ENCODE measurements around the gene ITIH3. TPM values are rescaled to one million over a fixed set of nuclear protein-coding genes. Genes with fewer than 3 reads are reported as not detected.

Gene ITIH3
- total and polyA plus RNA-seq, 10 of the 15 experiments (the other 5 are each of a cell fraction or from before 2014, with no cell fraction given): 0.07 to 0.17 (median 0.15) TPM; not detected in 7

DNA sequence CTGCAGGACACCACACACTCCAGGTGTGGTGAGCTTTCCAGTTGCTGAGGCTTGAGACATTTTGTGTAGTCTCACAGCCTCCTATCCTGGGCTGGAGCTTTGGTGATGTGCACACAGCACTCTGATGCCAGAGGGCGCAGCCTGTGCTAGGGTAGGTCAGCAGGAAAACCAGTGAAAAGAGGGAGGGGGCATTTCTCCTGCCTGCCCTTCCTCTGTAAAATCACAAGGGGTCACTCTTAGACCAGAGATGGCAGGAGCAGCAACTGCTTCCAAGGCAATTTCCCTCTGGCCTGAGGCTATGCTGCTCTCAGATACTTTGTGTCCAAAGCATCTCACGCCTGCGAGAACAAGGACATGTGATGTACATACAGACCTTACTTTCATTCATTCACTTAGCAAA is 56.8 kb downstream of the ITIH3 start:
- Histone ChIP-seq H3K4me1 (ENCODE audit: control insufficient read depth, insufficient read depth, low read length) (peaks cover 3% of the 10 kb centered on the region), H3K79me2 (ENCODE audit: control insufficient read depth, insufficient read depth, low read length) (no peaks in the 10 kb centered on the region), H3K9ac (ENCODE audit: control insufficient read depth, insufficient read depth, low read length) (no peak overlapping the region), H3K4me3 (no peak overlapping the region), H4K20me1 (ENCODE audit: control insufficient read depth, insufficient read depth) (no peaks in the 10 kb centered on the region), H3K36me3 (ENCODE audit: control insufficient read depth in 2 of 2, insufficient read depth in 2 of 2, low read length in 1 of 2) (peaks cover 14 to 18% of the 10 kb centered on the region in 2 experiments), H2AFZ (ENCODE audit: control insufficient read depth, low read depth, low read length) (no peak overlapping the region), H3K27me3 (replicated peaks in 1 of 2; ENCODE audit: control insufficient read depth in 2 of 2, insufficient read depth in 2 of 2, low read length in 1 of 2) (no peaks in the 10 kb centered on the region), H3K27ac (ENCODE audit: control insufficient read depth, insufficient read depth) (no peak overlapping the region), H3K9me3 (replicated peaks; ENCODE audit: control insufficient read depth, insufficient read depth, low read length) (no peaks in the 10 kb centered on the region), H3K4me2 (ENCODE audit: control insufficient read depth, insufficient read depth) (no peak overlapping the region)
- peak; percentile 78 for ATAC-seq
- no peak for DNase-seq (ENCODE audit: low read depth, low spot score)
- no peak for FAIRE-seq
- ChIA-PET CTCF (interaction anchor here (0.6 to 1.5 kb wide), 6 partner anchors 13 to 345 kb away, joined by 3 to 4 read pairs (median 3); no protein-coding TSS in a partner anchor), POLR2A (no interaction called here), SMC1A (ENCODE audit: uncharacterized antibody, unreplicated experiment) (interaction anchor here (1.1 to 1.3 kb wide), 3 partner anchors 30 to 263 kb away, joined by 3 to 5 read pairs (median 4); no protein-coding TSS in a partner anchor), RAD21 (ENCODE audit: unreplicated experiment) (interaction anchor here (0.7 kb wide), 1 partner anchor 42 kb away, joined by 3 read pairs; no protein-coding TSS in a partner anchor)
- in situ Hi-C loops (cut with MboI): no loop called here
- intact Hi-C loops (cut with micrococcal nuclease; ENCODE audit: unreplicated experiment): loop anchor here (1.0 kb wide), 2 partner anchors 83 to 221 kb away; no protein-coding TSS in a partner anchor
- no TSS peak for BruUV-seq (replicated peaks)
- peak; percentile 89 for TF ChIP-seq SMC3 (IDR thresholded peaks at IDR 0.05; ENCODE audit: borderline replicate concordance, low read length)
- peak; percentile 93 for TF ChIP-seq RAD21 (IDR thresholded peaks at IDR 0.05; ENCODE audit: insufficient read depth, low read depth, low read length)
- no peak for TF ChIP-seq CHD2 (IDR thresholded peaks at IDR 0.05; ENCODE audit: borderline replicate concordance, low read depth, low read length)
- no peak for TF ChIP-seq BMI1 (IDR thresholded peaks at IDR 0.05; ENCODE audit: borderline replicate concordance)
- TF ChIP-seq FOXM1 (IDR thresholded peaks at IDR 0.05; ENCODE audit: low read depth, low read length): 0 out of 2 replicates have a peak, but pooled peaks have one; percentile 23
- no peak for TF ChIP-seq SIX5 (IDR thresholded peaks at IDR 0.05; ENCODE audit: low read depth, low read length, severe bottlenecking)
- TF ChIP-seq CTCF (IDR thresholded peaks at IDR 0.05 in 2 of 3, conservative IDR thresholded peaks at IDR 0.05 in 1 of 3; ENCODE audit: control insufficient read depth in 2 of 3, extremely low read depth in 1 of 3, insufficient read depth in 1 of 3, low read depth in 3 of 3, low read length in 3 of 3): peak; percentile 65 to 83 (median 71)
- no peak for TF ChIP-seq ZNF217 (IDR thresholded peaks at IDR 0.05)
- TF ChIP-seq HDAC2 (IDR thresholded peaks at IDR 0.05): no peak
- no peak for TF ChIP-seq MXI1 (IDR thresholded peaks at IDR 0.05; ENCODE audit: low read depth, low read length)
- TF ChIP-seq, protein P1, sequence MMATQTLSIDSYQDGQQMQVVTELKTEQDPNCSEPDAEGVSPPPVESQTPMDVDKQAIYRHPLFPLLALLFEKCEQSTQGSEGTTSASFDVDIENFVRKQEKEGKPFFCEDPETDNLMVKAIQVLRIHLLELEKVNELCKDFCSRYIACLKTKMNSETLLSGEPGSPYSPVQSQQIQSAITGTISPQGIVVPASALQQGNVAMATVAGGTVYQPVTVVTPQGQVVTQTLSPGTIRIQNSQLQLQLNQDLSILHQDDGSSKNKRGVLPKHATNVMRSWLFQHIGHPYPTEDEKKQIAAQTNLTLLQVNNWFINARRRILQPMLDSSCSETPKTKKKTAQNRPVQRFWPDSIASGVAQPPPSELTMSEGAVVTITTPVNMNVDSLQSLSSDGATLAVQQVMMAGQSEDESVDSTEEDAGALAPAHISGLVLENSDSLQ (IDR thresholded peaks at IDR 0.05): no peak
- TF ChIP-seq YY1 (IDR thresholded peaks at IDR 0.05; ENCODE audit: low read depth, low read length): peak; percentile 54; the same call in 1 of the 2 replicates
- 88% methylated on average over 3 of the region's 3 CpGs for WGBS (ENCODE audit: insufficient coverage, insufficient replicate concordance, low lambda C conversion rate, missing lambda C conversion rate)
